ENCODE results near the gene ANKRD6.

The ANKRD6 gene

GRCh38 chr6:89494131-89494793 is 61.3 kb downstream of the ANKRD6 start:
- H3K27me3 Mint-ChIP-seq = peaks cover 16% of the 10 kb centered on the region
- DNase-seq = no peak
- H3K4me1 Mint-ChIP-seq = no peaks in the 10 kb centered on the region
- H3K9me3 Mint-ChIP-seq = no peaks in the 10 kb centered on the region
- H3K36me3 Mint-ChIP-seq = no peaks in the 10 kb centered on the region
- H3K4me3 Mint-ChIP-seq = no peak overlapping the region
- no peak overlapping the region for H3K27ac Mint-ChIP-seq
- CTCF ChIA-PET = interaction anchor here (0.6 kb wide), 1 partner anchor 241 kb away, joined by 3 read pairs; no protein-coding TSS in a partner anchor

GRCh38 chr6:89495961-89496535 is 63.1 kb downstream of the ANKRD6 start:
- peaks cover 24% of the 10 kb centered on the region for H3K27me3 Mint-ChIP-seq
- H3K4me3 Mint-ChIP-seq = no peak overlapping the region
- no peak for DNase-seq
- no peaks in the 10 kb centered on the region for H3K36me3 Mint-ChIP-seq
- H3K4me1 Mint-ChIP-seq = no peaks in the 10 kb centered on the region
- CTCF ChIA-PET = no interaction called here
- H3K9me3 Mint-ChIP-seq = no peaks in the 10 kb centered on the region
- H3K27ac Mint-ChIP-seq = no peak overlapping the region

- CTCF ChIA-PET = no interaction called here
- Mint-ChIP-seq H3K27me3 (peaks cover 18% of the 10 kb centered on the region), H3K27ac (no peak overlapping the region)
These were observed 67.7 kb downstream of the ANKRD6 start for GRCh38 chr6:89500611-89501010.

GRCh38 chr6:89501222-89501621 is 68.3 kb downstream of the ANKRD6 start:
- no peak for DNase-seq
- Mint-ChIP-seq H3K9me3 (no peaks in the 10 kb centered on the region), H3K27ac (no peak overlapping the region), H3K27me3 (peaks cover 13% of the 10 kb centered on the region), H3K4me3 (no peak overlapping the region), H3K4me1 (no peaks in the 10 kb centered on the region), H3K36me3 (no peaks in the 10 kb centered on the region)
- CTCF ChIA-PET = no interaction called here

More at GRCh38 chr6:89500611-89501010, 67.7 kb downstream of the ANKRD6 start:
- Mint-ChIP-seq H3K36me3 (no peaks in the 10 kb centered on the region), H3K4me3 (no peak overlapping the region), H3K9me3 (no peaks in the 10 kb centered on the region), H3K4me1 (no peaks in the 10 kb centered on the region)
- DNase-seq = no peak

- Mint-ChIP-seq H3K36me3 (no peaks in the 10 kb centered on the region), H3K4me3 (no peak overlapping the region), H3K27ac (no peak overlapping the region), H3K4me1 (no peaks in the 10 kb centered on the region), H3K27me3 (peaks cover 9% of the 10 kb centered on the region), H3K9me3 (no peaks in the 10 kb centered on the region)
- CTCF ChIA-PET = no interaction called here
- DNase-seq = no peak
These were observed 68.8 kb downstream of the ANKRD6 start for GRCh38 chr6:89501753-89502152.

GRCh38 chr6:89503641-89504040 is 70.7 kb downstream of the ANKRD6 start:
- H3K36me3 Mint-ChIP-seq = no peaks in the 10 kb centered on the region
- H3K27me3 Mint-ChIP-seq = peaks cover 9% of the 10 kb centered on the region
- CTCF ChIA-PET = no interaction called here

GRCh38 chr6:89505847-89506246 is 72.9 kb downstream of the ANKRD6 start:
- Mint-ChIP-seq H3K27me3 (no peaks in the 10 kb centered on the region), H3K27ac (no peak overlapping the region), H3K9me3 (no peaks in the 10 kb centered on the region), H3K36me3 (no peaks in the 10 kb centered on the region), H3K4me1 (no peaks in the 10 kb centered on the region), H3K4me3 (no peak overlapping the region)
- CTCF ChIA-PET = no interaction called here
- DNase-seq = no peak

More at GRCh38 chr6:89503641-89504040, 70.7 kb downstream of the ANKRD6 start:
- no peaks in the 10 kb centered on the region for H3K9me3 Mint-ChIP-seq
- no peak overlapping the region for H3K4me3 Mint-ChIP-seq
- no peak for DNase-seq
- H3K4me1 Mint-ChIP-seq = no peaks in the 10 kb centered on the region
- no peak overlapping the region for H3K27ac Mint-ChIP-seq

GRCh38 chr6:89506716-89507617 is 74.0 kb downstream of the ANKRD6 start:
- DNase-seq = no peak
- CTCF ChIA-PET = no interaction called here
- no peak overlapping the region for H3K4me3 Mint-ChIP-seq
- no peaks in the 10 kb centered on the region for H3K36me3 Mint-ChIP-seq
- H3K27ac Mint-ChIP-seq = no peak overlapping the region
- H3K27me3 Mint-ChIP-seq = no peaks in the 10 kb centered on the region
- H3K4me1 Mint-ChIP-seq = no peaks in the 10 kb centered on the region
- no peaks in the 10 kb centered on the region for H3K9me3 Mint-ChIP-seq

GRCh38 chr6:89508755-89509563 is 76.0 kb downstream of the ANKRD6 start:
- no peak for DNase-seq
- Mint-ChIP-seq H3K4me3 (no peak overlapping the region), H3K36me3 (no peaks in the 10 kb centered on the region), H3K27ac (no peak overlapping the region), H3K4me1 (no peaks in the 10 kb centered on the region), H3K27me3 (no peaks in the 10 kb centered on the region), H3K9me3 (no peaks in the 10 kb centered on the region)
- CTCF ChIA-PET = no interaction called here

GRCh38 chr6:89509777-89510281 is 76.9 kb downstream of the ANKRD6 start:
- no peak for DNase-seq
- no peak overlapping the region for H3K4me3 Mint-ChIP-seq
- CTCF ChIA-PET = no interaction called here

GRCh38 chr6:89510393-89510792 is 77.4 kb downstream of the ANKRD6 start:
- CTCF ChIA-PET = no interaction called here
- Mint-ChIP-seq H3K9me3 (no peaks in the 10 kb centered on the region), H3K36me3 (no peaks in the 10 kb centered on the region), H3K27ac (no peak overlapping the region), H3K4me1 (no peaks in the 10 kb centered on the region), H3K4me3 (no peak overlapping the region), H3K27me3 (no peaks in the 10 kb centered on the region)
- no peak for DNase-seq

More at GRCh38 chr6:89509777-89510281, 76.9 kb downstream of the ANKRD6 start:
- H3K4me1 Mint-ChIP-seq = no peaks in the 10 kb centered on the region
- H3K36me3 Mint-ChIP-seq = no peaks in the 10 kb centered on the region
- H3K27me3 Mint-ChIP-seq = no peaks in the 10 kb centered on the region
- H3K27ac Mint-ChIP-seq = no peak overlapping the region
- H3K9me3 Mint-ChIP-seq = no peaks in the 10 kb centered on the region

GRCh38 chr6:89518352-89519055 is 85.6 kb downstream of the ANKRD6 start:
- H3K9me3 Mint-ChIP-seq = no peaks in the 10 kb centered on the region
- H3K4me3 Mint-ChIP-seq = no peak overlapping the region
- H3K4me1 Mint-ChIP-seq = no peaks in the 10 kb centered on the region
- CTCF ChIA-PET = no interaction called here
- no peak overlapping the region for H3K27ac Mint-ChIP-seq
- peaks cover 4% of the 10 kb centered on the region for H3K27me3 Mint-ChIP-seq
- DNase-seq = no peak
- H3K36me3 Mint-ChIP-seq = no peaks in the 10 kb centered on the region

GRCh38 chr6:89520736-89521135 is 87.8 kb downstream of the ANKRD6 start:
- DNase-seq = no peak
- no peak overlapping the region for H3K4me3 Mint-ChIP-seq
- H3K36me3 Mint-ChIP-seq = no peaks in the 10 kb centered on the region
- H3K27me3 Mint-ChIP-seq = peaks cover 4% of the 10 kb centered on the region
- CTCF ChIA-PET = no interaction called here
- H3K4me1 Mint-ChIP-seq = no peaks in the 10 kb centered on the region
- no peaks in the 10 kb centered on the region for H3K9me3 Mint-ChIP-seq
- no peak overlapping the region for H3K27ac Mint-ChIP-seq
